Measurements from ENCODE around the gene SGMS1. TPM values are rescaled to one million over a fixed set of nuclear protein-coding genes. Genes with fewer than 3 reads are reported as not detected.

The SGMS1 gene
- polyA plus RNA-seq, 1 donor (not counting 4 experiments of a cell fraction or from before 2014, with no cell fraction given): 18.3 TPM

DNA sequence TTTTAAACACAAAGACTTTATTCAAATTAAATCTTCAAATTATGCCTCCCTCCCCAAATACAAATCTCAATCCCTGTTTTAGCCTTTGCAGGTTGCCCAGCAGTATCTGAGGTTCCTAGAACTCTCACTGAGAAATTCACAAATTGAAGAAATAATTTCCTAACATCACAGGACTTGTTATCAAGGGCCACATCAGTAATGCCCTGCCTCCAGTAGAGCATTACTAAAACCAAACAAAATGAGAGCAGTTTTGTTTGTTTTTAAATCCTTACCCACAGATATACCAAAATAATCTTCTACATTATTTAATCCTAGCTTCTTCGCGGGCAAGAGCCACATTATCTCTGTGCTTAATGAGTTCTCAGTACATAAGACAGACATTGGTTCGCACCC is 152.2 kb downstream of the SGMS1 start:
- H3K9me1 ChIP-seq (ENCODE audit: control insufficient read depth, extremely low read depth, insufficient read depth, low read length): peaks cover 2% of the 10 kb centered on the region
- H3K9ac ChIP-seq (ENCODE audit: control insufficient read depth, extremely low read depth, insufficient read depth, low read length): no peak overlapping the region
- FAIRE-seq: no peak
- H2AFZ ChIP-seq (ENCODE audit: control insufficient read depth, low read length): no peak overlapping the region
- no peak for DNase-seq (ENCODE audit: low read depth, low spot score)
- dilution Hi-C loops (cut with MboI; ENCODE audit: extremely low pct_ligation_motif_present, low sequenced_read_pairs): no loop called here
- no peaks in the 10 kb centered on the region for H3K79me2 ChIP-seq (ENCODE audit: control insufficient read depth, insufficient read depth, low read length)
- H3K27ac ChIP-seq (ENCODE audit: control insufficient read depth, insufficient read depth, low read length): no peak overlapping the region
- no peaks in the 10 kb centered on the region for H3K36me3 ChIP-seq (ENCODE audit: control insufficient read depth in 2 of 2, extremely low read depth in 1 of 2, insufficient read depth in 2 of 2, low read length in 2 of 2)
- TF ChIP-seq CTCF (optimal IDR thresholded peaks at IDR 0.05 in 1 of 3, IDR thresholded peaks at IDR 0.05 in 1 of 3, conservative IDR thresholded peaks at IDR 0.05 in 1 of 3; ENCODE audit: extremely low read depth in 1 of 3, insufficient read depth in 2 of 3, low read length in 3 of 3) (no peak), EZH2 (IDR thresholded peaks at IDR 0.05; ENCODE audit: low read length) (no peak)
- no peak overlapping the region for H3K4me2 ChIP-seq (ENCODE audit: control insufficient read depth, extremely low read depth, insufficient read depth, low read depth, low read length)
- no peak overlapping the region for H3K4me3 ChIP-seq (ENCODE audit: control insufficient read depth in 2 of 3, extremely low read depth in 1 of 3, insufficient read depth in 2 of 3, low read depth in 1 of 3, low read length in 3 of 3)
- no peaks in the 10 kb centered on the region for H3K9me3 ChIP-seq (ENCODE audit: control insufficient read depth, low read depth, low read length)
- H4K20me1 ChIP-seq (ENCODE audit: control insufficient read depth, extremely low read depth, insufficient read depth, low read length): no peaks in the 10 kb centered on the region
- peaks cover 9% of the 10 kb centered on the region for H3K4me1 ChIP-seq (ENCODE audit: control insufficient read depth, extremely low read depth, insufficient read depth, low read length)
- H3K27me3 ChIP-seq (ENCODE audit: control insufficient read depth, extremely low read depth, insufficient read depth, low read length): no peaks in the 10 kb centered on the region

- H3K27me3 ChIP-seq (ENCODE audit: control insufficient read depth, extremely low read depth, insufficient read depth, low read length): no peaks in the 10 kb centered on the region
- H3K79me2 ChIP-seq (ENCODE audit: control insufficient read depth, insufficient read depth, low read length): no peaks in the 10 kb centered on the region
- H3K36me3 ChIP-seq (ENCODE audit: control insufficient read depth in 2 of 2, extremely low read depth in 1 of 2, insufficient read depth in 2 of 2, low read length in 2 of 2): no peaks in the 10 kb centered on the region
- H2AFZ ChIP-seq (ENCODE audit: control insufficient read depth, low read length): no peak overlapping the region
- H3K9me1 ChIP-seq (ENCODE audit: control insufficient read depth, extremely low read depth, insufficient read depth, low read length): peaks cover 2% of the 10 kb centered on the region
- TF ChIP-seq EZH2 (IDR thresholded peaks at IDR 0.05; ENCODE audit: low read length) (no peak), CTCF (optimal IDR thresholded peaks at IDR 0.05 in 1 of 3, IDR thresholded peaks at IDR 0.05 in 1 of 3, conservative IDR thresholded peaks at IDR 0.05 in 1 of 3; ENCODE audit: extremely low read depth in 1 of 3, insufficient read depth in 2 of 3, low read length in 3 of 3) (no peak)
- DNase-seq (ENCODE audit: low read depth, low spot score): no peak
- peaks cover 9% of the 10 kb centered on the region for H3K4me1 ChIP-seq (ENCODE audit: control insufficient read depth, extremely low read depth, insufficient read depth, low read length)
- dilution Hi-C loops (cut with MboI; ENCODE audit: extremely low pct_ligation_motif_present, low sequenced_read_pairs): no loop called here
- H4K20me1 ChIP-seq (ENCODE audit: control insufficient read depth, extremely low read depth, insufficient read depth, low read length): no peaks in the 10 kb centered on the region
- H3K4me3 ChIP-seq (ENCODE audit: control insufficient read depth in 2 of 3, extremely low read depth in 1 of 3, insufficient read depth in 2 of 3, low read depth in 1 of 3, low read length in 3 of 3): no peak overlapping the region
- no peak overlapping the region for H3K4me2 ChIP-seq (ENCODE audit: control insufficient read depth, extremely low read depth, insufficient read depth, low read depth, low read length)
- peak; percentile 56 for FAIRE-seq
- H3K9ac ChIP-seq (ENCODE audit: control insufficient read depth, extremely low read depth, insufficient read depth, low read length): no peak overlapping the region
- no peaks in the 10 kb centered on the region for H3K9me3 ChIP-seq (ENCODE audit: control insufficient read depth, low read depth, low read length)
- H3K27ac ChIP-seq (ENCODE audit: control insufficient read depth, insufficient read depth, low read length): no peak overlapping the region
Measured at GRCh38 chr10:50470798-50471582, 152.8 kb downstream of the SGMS1 start.
